GM18907 (cell line): ENCODE results near the gene HS1BP3.

ENCODE experiments used
- ATAC-seq: cut with Tn5 transposase; IDR thresholded peaks from one replicate; pipeline ENCODE4 v1.9.1; 2021; ENCODE audit warnings: mild to moderate bottlenecking, moderate library complexity; ENCODE audit not compliant: unreplicated experiment

Gene HS1BP3

GRCh38 chr2:20588918-20589871 lies 61.7 kb downstream of the HS1BP3 start:
- ATAC-seq, result no peak

DNA sequence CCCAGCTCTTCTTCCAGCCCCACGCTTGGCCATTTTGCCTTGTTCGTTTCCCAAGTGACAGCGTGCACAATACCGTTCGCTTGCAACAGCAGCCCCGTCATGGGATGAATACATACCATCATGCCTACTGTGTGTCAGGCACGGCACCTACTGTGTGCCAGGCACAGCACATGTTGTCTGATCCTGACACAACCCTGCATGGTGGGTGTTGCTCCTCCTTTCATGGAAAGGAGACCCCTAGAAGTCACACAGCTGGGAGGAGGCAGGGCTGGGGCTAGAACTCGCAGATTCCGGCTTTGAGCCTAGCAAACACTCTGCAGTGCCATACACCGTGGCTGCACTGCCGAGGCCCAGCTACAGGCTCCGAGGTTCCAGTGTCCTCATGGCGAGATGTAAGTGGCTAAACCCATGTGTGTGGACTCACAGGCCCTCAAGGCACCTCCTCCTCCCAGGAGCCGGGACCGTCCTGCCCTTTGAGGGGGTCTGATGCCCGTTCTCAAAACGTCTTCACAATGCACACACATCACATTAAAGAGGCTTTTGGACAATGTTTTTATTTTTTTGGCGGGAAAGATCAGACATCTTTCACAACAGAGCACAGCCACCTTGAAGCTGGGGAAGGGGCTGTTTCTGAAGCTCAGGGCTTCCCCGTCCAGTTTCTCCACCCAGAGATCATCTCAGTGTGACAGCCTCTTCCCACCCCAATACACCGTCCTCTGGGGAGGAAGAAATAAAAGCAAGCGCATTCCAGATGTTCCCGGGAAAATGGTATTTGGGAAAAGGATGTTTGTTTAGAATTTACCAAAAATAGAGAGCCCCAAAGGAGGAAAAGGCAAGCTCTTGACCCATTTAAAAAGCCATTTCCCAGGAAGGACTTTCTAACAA lies 64.9 kb downstream of the HS1BP3 start:
- ATAC-seq, result no peak

DNA sequence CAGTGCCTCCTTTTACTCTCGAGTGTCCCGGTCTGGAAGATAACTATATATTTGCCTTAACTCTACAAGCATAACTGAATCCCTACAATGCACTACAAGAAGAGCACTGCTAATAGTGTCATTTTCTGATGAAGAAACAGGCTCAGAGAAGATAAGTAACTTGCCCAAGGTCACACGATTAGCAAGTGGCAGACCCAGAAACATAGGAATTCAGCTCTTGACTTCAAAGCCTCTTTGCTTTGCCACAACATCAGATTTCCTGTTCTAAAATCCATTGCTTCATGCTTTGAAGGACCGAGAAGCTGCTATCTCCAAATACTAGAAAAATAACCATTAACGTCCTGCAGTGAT lies 65.6 kb downstream of the HS1BP3 start:
- ATAC-seq, result no peak

DNA sequence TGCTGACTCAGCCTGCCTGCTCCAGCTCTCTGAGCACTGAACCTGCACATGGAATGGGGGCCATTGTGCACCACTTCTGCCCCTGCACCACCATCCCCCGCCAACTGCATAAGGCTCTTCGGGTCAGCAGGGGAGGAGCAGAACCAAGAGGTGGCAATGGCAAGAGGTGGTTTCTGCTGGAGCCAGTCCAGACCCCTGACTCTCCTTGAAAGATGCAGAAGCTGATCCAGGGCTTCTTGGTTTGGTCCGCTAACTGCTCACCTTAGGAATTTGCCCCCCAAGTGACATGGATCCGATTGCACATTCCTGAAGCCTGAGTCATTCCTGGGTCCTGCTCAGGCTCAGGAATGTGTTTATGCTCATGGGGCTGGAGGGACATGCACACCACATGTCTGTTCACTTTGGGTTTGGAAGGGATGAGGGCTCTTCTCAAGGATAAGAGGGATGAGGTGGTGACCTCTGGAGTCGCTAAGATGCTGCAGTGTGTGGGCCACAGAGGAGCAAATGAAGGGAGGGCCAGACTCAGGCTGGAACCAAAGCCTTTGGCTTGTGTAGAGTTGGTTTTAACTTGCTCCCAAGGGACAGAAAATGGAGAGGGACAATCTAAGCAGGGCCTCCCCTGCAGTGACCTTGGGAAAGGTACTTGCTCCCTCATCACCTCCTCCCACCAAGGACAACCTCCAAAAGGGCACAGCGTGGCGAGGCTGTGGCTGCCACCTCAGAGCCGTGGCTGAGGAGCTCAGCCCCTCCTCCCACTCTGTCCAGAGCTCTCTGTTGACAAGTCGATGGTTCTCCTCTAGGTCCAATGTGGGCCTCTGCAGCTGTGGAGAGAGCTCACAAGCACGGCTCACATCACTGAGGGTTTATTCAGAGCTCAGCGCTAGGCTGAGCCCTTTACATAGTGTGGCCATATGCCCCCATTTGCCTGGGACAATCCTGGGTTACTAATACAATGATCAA lies 66.2 kb downstream of the HS1BP3 start:
- no peak for ATAC-seq

DNA sequence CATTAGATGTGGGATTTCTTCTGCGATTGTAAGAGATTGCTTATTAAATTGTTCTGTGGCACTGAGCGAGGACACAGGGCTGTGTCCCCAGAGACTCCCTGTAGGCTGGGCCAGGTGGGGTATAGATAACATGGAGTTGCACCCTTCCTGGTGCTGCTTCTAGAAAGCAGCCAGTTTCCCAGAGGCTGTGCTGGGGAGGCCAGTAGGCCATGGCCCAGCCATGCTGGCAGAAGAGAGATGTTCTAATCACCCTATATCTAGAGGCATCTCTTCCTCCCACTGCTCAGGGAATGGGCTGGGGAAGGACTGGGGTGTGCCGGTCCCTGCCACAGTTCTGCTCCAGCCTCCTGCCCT lies 66.9 kb downstream of the HS1BP3 start:
- ATAC-seq, result no peak

GRCh38 chr2:20583425-20583881 lies 67.4 kb downstream of the HS1BP3 start:
- ATAC-seq, result no peak

- no peak for ATAC-seq
Observed at GRCh38 chr2:20582600-20583221, 68.2 kb downstream of the HS1BP3 start.

- no peak for ATAC-seq
Observed at GRCh38 chr2:20580690-20581437, 70.0 kb downstream of the HS1BP3 start.

DNA sequence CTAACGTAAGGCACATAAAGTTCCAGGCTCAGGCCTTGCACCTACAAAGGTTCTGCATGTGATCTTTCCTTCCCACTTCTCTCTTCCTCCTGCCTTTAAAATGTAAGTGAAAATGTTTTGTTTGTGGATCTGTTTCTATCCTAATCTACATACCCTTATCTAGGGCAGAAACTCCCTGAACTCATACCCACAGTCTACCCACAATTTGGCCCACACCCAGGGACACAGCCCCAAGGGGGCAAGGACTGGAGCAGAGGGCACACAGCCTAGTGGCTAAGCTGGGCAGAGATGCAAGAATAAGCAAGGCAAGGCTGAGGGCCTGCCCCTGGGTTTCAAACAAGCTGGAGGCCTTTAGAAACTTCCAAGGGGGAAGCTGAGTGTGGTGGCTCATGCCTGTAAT lies 71.0 kb downstream of the HS1BP3 start:
- no peak for ATAC-seq

GRCh38 chr2:20578895-20579825 lies 71.7 kb downstream of the HS1BP3 start:
- peak; percentile 64 for ATAC-seq

DNA sequence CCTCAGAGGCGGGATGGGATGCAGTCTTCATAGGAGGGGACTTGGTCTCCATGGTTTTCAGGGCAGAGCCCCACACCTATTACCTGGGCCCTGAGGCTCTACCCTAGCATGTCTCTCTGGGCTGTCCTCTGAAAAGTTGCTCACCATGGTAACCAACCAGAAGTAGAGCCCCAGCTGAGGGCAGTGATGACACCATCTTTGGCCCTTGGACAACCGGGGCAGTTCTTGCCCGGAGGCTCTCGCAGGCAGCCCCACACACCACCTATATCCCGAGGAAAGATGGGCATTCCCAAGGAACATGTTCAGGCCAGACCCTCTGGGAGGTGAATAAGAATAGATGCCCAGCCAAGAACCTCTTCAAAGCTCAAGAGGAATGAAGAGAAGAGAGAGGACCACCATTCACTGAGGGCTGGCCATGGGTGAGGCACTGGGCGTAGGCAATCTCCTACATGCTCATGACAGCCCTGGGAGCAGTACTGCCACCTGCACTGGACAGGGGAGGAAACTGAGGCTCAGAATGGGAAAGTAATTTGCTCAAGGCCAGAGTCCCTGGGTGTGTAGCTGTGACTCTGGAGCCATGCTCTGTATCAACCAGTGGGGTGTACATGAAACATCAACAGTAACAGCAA lies 72.5 kb downstream of the HS1BP3 start:
- ATAC-seq, result no peak

DNA sequence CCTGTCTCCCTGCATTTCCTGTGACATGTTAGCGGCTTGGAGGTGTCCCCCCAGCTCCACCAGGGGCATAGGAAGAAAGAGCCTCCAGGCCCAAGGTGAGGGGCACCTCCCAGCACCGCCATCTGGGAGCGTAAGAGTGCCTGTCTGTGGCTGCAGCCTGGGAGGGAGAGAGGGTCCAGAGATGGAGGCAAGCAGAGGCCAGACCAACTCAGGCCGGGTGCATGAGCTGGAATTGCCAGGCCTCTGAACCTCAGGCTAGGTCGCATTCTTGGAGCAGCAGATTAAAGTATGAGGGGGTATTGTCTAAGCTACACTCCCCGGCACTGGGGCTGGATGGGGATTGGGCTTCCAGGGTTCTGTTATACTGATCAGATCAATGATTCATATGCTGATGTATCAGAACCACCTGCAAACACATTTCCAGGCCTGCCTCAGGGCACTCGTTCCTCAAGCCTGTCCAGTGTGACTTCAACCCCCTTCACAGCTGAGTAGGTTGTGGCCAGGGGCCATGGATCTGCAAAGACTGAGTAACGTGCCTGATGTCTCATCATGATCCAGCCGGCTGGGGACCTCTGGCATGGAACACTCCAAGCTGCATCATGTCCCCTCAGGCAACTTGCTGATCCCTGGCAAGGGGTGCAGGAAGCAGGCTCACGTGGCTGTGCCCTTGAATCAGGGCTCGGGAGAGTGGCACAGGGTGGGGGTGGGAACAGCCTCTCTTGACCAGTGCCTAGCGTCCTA lies 73.2 kb downstream of the HS1BP3 start:
- ATAC-seq, result no peak

- peak; percentile 82 for ATAC-seq
Observed at GRCh38 chr2:20576598-20577115, 74.2 kb downstream of the HS1BP3 start.

GRCh38 chr2:20575935-20576597 lies 74.8 kb downstream of the HS1BP3 start:
- no peak for ATAC-seq

- ATAC-seq, result no peak
Observed at GRCh38 chr2:20575414-20575813, 75.5 kb downstream of the HS1BP3 start.

DNA sequence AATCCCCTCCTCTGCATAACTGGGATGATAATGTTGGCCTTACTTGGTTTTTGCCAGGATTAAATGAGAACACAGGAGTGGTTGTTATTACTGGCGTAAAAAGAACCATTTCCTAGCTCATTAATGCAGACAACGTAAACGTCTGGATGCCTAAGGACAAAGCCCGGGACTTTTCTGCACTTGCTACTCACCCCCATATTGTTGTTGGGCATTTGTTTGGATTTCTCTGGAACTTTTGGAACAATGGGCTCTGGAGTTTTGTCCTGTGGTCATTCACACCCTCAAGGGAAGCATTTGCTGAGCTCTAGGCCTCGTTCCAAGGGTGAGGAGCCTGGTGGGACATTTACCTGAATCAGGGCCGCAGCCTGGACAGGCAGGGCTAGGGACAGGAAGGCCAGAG lies 76.0 kb downstream of the HS1BP3 start:
- ATAC-seq, result no peak
